GM23338 (cell line): ENCODE results near the gene RPS3A. TPM values are rescaled to one million over a fixed set of nuclear protein-coding genes. Genes with fewer than 3 reads are reported as not detected.

Source experiments
- ATAC-seq: fragments of 200-7000 bp; cut with Tn5 transposase; 3 replicates; pipeline ENCODE4 v1.9.1; 2020
- DNase-seq: peaks from one replicate; pipeline ENCODE4 v3.0.0-alpha.2; 2015; ENCODE audit warnings: low spot score
- H2AFZ ChIP-seq: fragments of 200-600 bp; sonication (generic); 2 replicates; pipeline ENCODE4 v1.8.0; 2016; ENCODE audit warnings: antibody characterized with exemption, mild to moderate bottlenecking, moderate library complexity
- H3F3A ChIP-seq: fragments of 200-600 bp; sonication (generic); replicated peaks from 2 replicates; pipeline ENCODE4 v1.8.0; 2017; ENCODE audit warnings: antibody characterized with exemption, mixed run types, low read depth
- H3K27ac ChIP-seq: fragments of 200-600 bp; sonication (generic); 2 replicates; pipeline ENCODE4 v1.6.1; 2016; ENCODE audit warnings: low read depth
- H3K27me3 ChIP-seq: fragments of 200-600 bp; sonication (generic); 2 replicates; pipeline ENCODE4 v1.8.0; 2016; ENCODE audit warnings: mild to moderate bottlenecking, mixed run types, moderate library complexity; ENCODE audit not compliant: insufficient read depth
- H3K36me3 ChIP-seq: fragments of 200-600 bp; sonication (generic); 2 replicates; pipeline ENCODE4 v1.8.0; 2016; ENCODE audit warnings: mild to moderate bottlenecking; ENCODE audit not compliant: insufficient read depth
- H3K4me1 ChIP-seq: fragments of 200-600 bp; sonication (generic); 2 replicates; pipeline ENCODE4 v1.8.0; 2016; ENCODE audit warnings: mild to moderate bottlenecking, moderate library complexity; ENCODE audit not compliant: insufficient read depth
- H3K4me2 ChIP-seq: fragments of 200-600 bp; sonication (generic); 2 replicates; pipeline ENCODE4 v1.7.1; 2017; ENCODE audit warnings: mixed run types
- H3K4me3 ChIP-seq: fragments of 200-600 bp; sonication (generic); 2 replicates; pipeline ENCODE4 v1.6.1; 2016; ENCODE audit warnings: mixed run types
- H3K79me2 ChIP-seq: fragments of 200-600 bp; sonication (generic); replicated peaks from 2 replicates; pipeline ENCODE4 v1.8.0; 2017; ENCODE audit warnings: mild to moderate bottlenecking; ENCODE audit not compliant: insufficient read depth
- H3K9me2 ChIP-seq: fragments of 200-600 bp; sonication (generic); 2 replicates; pipeline ENCODE4 v1.8.0; 2017; ENCODE audit not compliant: insufficient read depth
- H4K20me1 ChIP-seq: fragments of 200-600 bp; sonication (generic); replicated peaks from 2 replicates; pipeline ENCODE4 v1.8.0; 2017; ENCODE audit warnings: mild to moderate bottlenecking; ENCODE audit not compliant: insufficient read depth
- H3K27ac Mint-ChIP-seq: 2 replicates; pipeline ENCODE4 v1.8.0; 2020; ENCODE audit warnings: inconsistent platforms, mild to moderate bottlenecking, moderate library complexity, mixed read lengths
- H3K27me3 Mint-ChIP-seq: 3 replicates; pipeline ENCODE4 v1.8.0; 2022; ENCODE audit warnings: low read depth, mild to moderate bottlenecking, moderate library complexity, mixed read lengths, inconsistent platforms; ENCODE audit not compliant: insufficient read depth, poor library complexity
- H3K36me3 Mint-ChIP-seq: 3 replicates; pipeline ENCODE4 v1.8.0; 2021; ENCODE audit warnings: low read depth, mild to moderate bottlenecking, inconsistent platforms, moderate library complexity, mixed read lengths
- H3K4me1 Mint-ChIP-seq: 3 replicates; pipeline ENCODE4 v1.8.0; 2020; ENCODE audit warnings: mild to moderate bottlenecking, inconsistent platforms, mixed read lengths
- H3K4me3 Mint-ChIP-seq: 3 replicates; pipeline ENCODE4 v1.8.0; 2021; ENCODE audit warnings: moderate library complexity, mild to moderate bottlenecking, inconsistent platforms, mixed read lengths
- H3K9me3 Mint-ChIP-seq: 3 replicates; pipeline ENCODE4 v1.8.0; 2020; ENCODE audit warnings: moderate library complexity, mild to moderate bottlenecking, inconsistent platforms, mixed read lengths
- CREB1 ChIP-seq: fragments of 250-450 bp; sonication (Bioruptor Pico); IDR thresholded peaks from 2 replicates; pipeline ENCODE4 v1.5.0; 2020; ENCODE audit warnings: low read depth, mild to moderate bottlenecking, moderate library complexity
- CTCF ChIP-seq, 2 experiments: fragments of 200-600 bp in 1 of 2; sonication (generic) in 1 of 2; conservative IDR thresholded peaks; 2 replicates each; pipeline versions ENCODE4 v1.5.1 to v1.6.1; 2016 to 2017; ENCODE audit warnings: antibody characterized with exemption in 2 of 2, low read depth in 2 of 2, mild to moderate bottlenecking in 2 of 2, moderate library complexity in 1 of 2
- EZH2 ChIP-seq: fragments of 200-600 bp; sonication (generic); IDR thresholded peaks from one replicate; pipeline ENCODE4 v1.8.0; 2017; ENCODE audit warnings: antibody characterized with exemption, mild to moderate bottlenecking, low read depth; ENCODE audit not compliant: unreplicated experiment
- EZH2phosphoT487 ChIP-seq: fragments of 200-600 bp; sonication (generic); IDR thresholded peaks from one replicate; pipeline ENCODE4 v1.8.1; 2018; ENCODE audit warnings: antibody characterized with exemption; ENCODE audit not compliant: unreplicated experiment
- JUNB ChIP-seq: IDR thresholded peaks from one replicate; pipeline ENCODE4 v1.6.1; 2016; ENCODE audit warnings: antibody characterized with exemption; ENCODE audit not compliant: unreplicated experiment
- NANOG ChIP-seq: IDR thresholded peaks from 2 replicates; pipeline ENCODE4 v1.6.1; 2016; ENCODE audit warnings: antibody characterized with exemption, borderline replicate concordance
- POLR2AphosphoS5 ChIP-seq: IDR thresholded peaks from 2 replicates; pipeline ENCODE4 v1.6.1; 2016; ENCODE audit warnings: antibody characterized with exemption, low read depth
- STAT1 ChIP-seq: IDR thresholded peaks from one replicate; pipeline ENCODE4 v1.6.1; 2016; ENCODE audit warnings: antibody characterized with exemption; ENCODE audit not compliant: unreplicated experiment
- ZNF114 ChIP-seq: fragments of 250-450 bp; sonication (Bioruptor Pico); IDR thresholded peaks from 2 replicates; pipeline ENCODE4 v1.5.0; 2020; ENCODE audit warnings: mild to moderate bottlenecking, moderate library complexity
- ZNF331 ChIP-seq: fragments of 250-450 bp; sonication (Bioruptor Pico); IDR thresholded peaks from 2 replicates; pipeline ENCODE4 v1.5.0; 2020; ENCODE audit warnings: low read depth, mild to moderate bottlenecking, moderate library complexity
- polyA plus RNA-seq: library from polyadenylated mRNA; unstranded; fragments of >200 nt; fragmentation: Nextera tagmentation; extraction: Ambion mirVana; gene quantifications from 2 replicates; pipeline ENCODE4 v1.2.1, GENCODE V29; 2016
- total RNA-seq: library from RNA; depleted of rRNA; stranded (reverse); fragments of >200 nt; shearing (Covaris generic); gene quantifications from 2 replicates; pipeline ENCODE4 v1.2.3, GENCODE V29; 2014
- TF ChIP-seq, protein P1 (sequence below): IDR thresholded peaks from one replicate; pipeline ENCODE4 v1.6.1; 2018; ENCODE audit warnings: antibody characterized with exemption; ENCODE audit not compliant: unreplicated experiment

Gene RPS3A
- total and polyA plus RNA-seq, 2 experiments from 2014 or later: 2,486 to 3,506 TPM

DNA sequence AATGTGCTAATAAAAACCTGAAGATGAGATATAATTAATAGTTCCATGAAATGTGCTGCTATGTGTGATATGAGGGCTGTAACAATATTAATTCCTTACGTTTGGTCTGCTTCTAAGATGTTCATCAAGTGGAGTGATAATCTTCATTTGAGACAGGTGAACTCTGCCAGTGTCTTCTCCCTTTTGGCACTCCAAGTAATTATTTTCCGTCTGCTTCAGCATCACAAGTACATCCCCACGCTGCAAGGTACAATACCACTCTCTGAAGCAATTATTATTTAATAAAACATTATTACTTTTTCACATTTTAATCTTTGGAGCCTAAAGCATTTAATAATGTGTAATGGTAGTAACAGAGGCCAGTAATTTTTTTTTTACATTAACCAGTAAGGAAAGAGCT lies 44.4 kb downstream of the RPS3A start (continued):
- TF ChIP-seq, protein P1, sequence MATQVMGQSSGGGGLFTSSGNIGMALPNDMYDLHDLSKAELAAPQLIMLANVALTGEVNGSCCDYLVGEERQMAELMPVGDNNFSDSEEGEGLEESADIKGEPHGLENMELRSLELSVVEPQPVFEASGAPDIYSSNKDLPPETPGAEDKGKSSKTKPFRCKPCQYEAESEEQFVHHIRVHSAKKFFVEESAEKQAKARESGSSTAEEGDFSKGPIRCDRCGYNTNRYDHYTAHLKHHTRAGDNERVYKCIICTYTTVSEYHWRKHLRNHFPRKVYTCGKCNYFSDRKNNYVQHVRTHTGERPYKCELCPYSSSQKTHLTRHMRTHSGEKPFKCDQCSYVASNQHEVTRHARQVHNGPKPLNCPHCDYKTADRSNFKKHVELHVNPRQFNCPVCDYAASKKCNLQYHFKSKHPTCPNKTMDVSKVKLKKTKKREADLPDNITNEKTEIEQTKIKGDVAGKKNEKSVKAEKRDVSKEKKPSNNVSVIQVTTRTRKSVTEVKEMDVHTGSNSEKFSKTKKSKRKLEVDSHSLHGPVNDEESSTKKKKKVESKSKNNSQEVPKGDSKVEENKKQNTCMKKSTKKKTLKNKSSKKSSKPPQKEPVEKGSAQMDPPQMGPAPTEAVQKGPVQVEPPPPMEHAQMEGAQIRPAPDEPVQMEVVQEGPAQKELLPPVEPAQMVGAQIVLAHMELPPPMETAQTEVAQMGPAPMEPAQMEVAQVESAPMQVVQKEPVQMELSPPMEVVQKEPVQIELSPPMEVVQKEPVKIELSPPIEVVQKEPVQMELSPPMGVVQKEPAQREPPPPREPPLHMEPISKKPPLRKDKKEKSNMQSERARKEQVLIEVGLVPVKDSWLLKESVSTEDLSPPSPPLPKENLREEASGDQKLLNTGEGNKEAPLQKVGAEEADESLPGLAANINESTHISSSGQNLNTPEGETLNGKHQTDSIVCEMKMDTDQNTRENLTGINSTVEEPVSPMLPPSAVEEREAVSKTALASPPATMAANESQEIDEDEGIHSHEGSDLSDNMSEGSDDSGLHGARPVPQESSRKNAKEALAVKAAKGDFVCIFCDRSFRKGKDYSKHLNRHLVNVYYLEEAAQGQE: no peak

DNA sequence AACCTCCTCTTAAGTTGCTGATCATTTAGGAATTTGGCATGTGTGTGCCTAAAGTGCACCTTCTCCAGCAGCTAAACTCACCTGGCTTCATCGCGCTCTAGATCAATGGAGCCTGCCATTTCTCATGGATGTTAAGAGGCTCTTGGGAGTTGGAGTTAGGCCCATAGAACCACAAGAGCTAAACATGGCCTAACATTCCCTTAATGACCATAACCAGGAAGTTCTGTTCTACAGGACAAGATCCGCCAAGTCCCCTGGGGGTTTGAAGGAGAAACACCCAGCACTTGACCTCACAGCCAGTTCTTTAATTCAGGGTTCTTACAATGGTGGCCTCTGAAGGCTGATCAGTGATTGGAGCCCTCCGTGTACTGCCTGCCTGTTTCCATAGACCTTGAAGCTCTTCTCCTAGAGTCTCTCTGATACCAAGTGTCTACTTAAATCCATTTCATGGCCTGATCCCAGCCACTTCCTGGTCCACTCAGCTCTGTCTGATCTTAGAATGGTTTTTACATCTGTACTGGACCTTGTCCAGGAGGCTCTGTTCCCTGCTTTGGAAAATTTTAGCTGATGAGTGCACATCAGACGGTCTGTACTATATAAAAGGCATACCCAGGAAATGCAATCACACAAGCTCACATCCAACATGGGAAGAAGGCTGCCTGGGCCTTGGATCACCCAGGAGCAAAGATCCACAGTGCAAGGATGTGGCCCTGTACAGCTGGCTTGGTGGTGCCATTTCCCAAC lies 45.1 kb downstream of the RPS3A start:
- Mint-ChIP-seq H3K4me1 (peaks cover 2% of the 10 kb centered on the region; the same call in 2 of the 3 replicates), H3K4me3 (no peak overlapping the region), H3K9me3 (no peaks in the 10 kb centered on the region), H3K36me3 (peaks cover 39% of the 10 kb centered on the region), H3K27ac (peak overlapping the region; percentile 20; the same call in 1 of the 2 replicates), H3K27me3 (peaks cover 1% of the 10 kb centered on the region)
- Histone ChIP-seq H3K36me3 (peaks cover 23% of the 10 kb centered on the region), H3F3A (no peaks in the 10 kb centered on the region), H3K9me2 (no peaks in the 10 kb centered on the region), H3K4me2 (no peak overlapping the region), H3K4me3 (no peak overlapping the region), H2AFZ (no peak overlapping the region), H3K79me2 (no peaks in the 10 kb centered on the region), H4K20me1 (no peaks in the 10 kb centered on the region), H3K27ac (peak overlapping the region; percentile 53; the same call in 1 of the 2 replicates), H3K27me3 (no peaks in the 10 kb centered on the region), H3K4me1 (peaks cover 8% of the 10 kb centered on the region; the same call in 1 of the 2 replicates)
- no peak for DNase-seq
- TF ChIP-seq EZH2 (no peak), STAT1 (no peak), POLR2AphosphoS5 (no peak), EZH2phosphoT487 (no peak)
- no peak for ATAC-seq

DNA sequence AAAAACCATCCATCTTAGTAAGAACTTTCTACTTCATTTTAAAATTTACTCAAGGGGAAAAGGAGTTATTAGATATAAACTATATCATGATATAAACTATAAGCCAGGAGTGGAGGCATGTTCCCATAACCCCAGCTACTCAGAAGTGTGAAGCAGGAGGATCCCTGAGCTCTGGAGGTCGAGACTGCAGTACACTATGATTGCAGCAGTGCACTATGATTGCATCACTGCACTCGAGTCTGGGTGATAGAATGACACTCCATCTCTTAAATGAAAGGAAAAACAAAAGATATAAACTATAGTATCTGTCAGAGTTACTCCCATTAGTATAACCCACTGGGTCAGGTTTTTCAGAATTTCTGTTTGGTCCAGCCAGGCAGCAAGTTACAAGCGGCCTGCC lies 47.6 kb downstream of the RPS3A start:
- Histone ChIP-seq H3K27ac (no peak overlapping the region), H3K4me1 (peaks cover 8% of the 10 kb centered on the region; the same call in 1 of the 2 replicates), H3K4me2 (no peak overlapping the region), H3K36me3 (peaks cover 23% of the 10 kb centered on the region), H4K20me1 (no peaks in the 10 kb centered on the region), H3F3A (no peaks in the 10 kb centered on the region), H3K4me3 (no peak overlapping the region), H3K9me2 (no peaks in the 10 kb centered on the region), H2AFZ (no peak overlapping the region), H3K27me3 (no peaks in the 10 kb centered on the region), H3K79me2 (no peaks in the 10 kb centered on the region)
- Mint-ChIP-seq H3K27me3 (peaks cover 1% of the 10 kb centered on the region), H3K9me3 (no peaks in the 10 kb centered on the region), H3K27ac (peak overlapping the region; percentile 53), H3K4me3 (no peak overlapping the region), H3K36me3 (peaks cover 30% of the 10 kb centered on the region), H3K4me1 (peaks cover 2% of the 10 kb centered on the region; the same call in 2 of the 3 replicates)
- DNase-seq (no peak), ATAC-seq (no peak)
- no peak for TF ChIP-seq NANOG
- no peak for TF ChIP-seq STAT1
- no peak for TF ChIP-seq CTCF (conservative IDR thresholded peaks at IDR 0.05; ENCODE audit: low read depth in 2 of 2)
- TF ChIP-seq ZNF331 (CRISPR knock-in tag): no peak
- TF ChIP-seq CREB1: no peak
- no peak for TF ChIP-seq EZH2
- TF ChIP-seq EZH2phosphoT487: no peak
- no peak for TF ChIP-seq ZNF114 (CRISPR knock-in tag)
- no peak for TF ChIP-seq JUNB
- no peak for TF ChIP-seq POLR2AphosphoS5
- TF ChIP-seq, protein P1: no peak
